Kidney (tissue), 14 donors: Measurements from ENCODE around the gene FAM13A. TPM values are rescaled to one million over a fixed set of nuclear protein-coding genes. Genes with fewer than 3 reads are reported as not detected.
A peak's percentile ranks its signal among the peaks of the same experiment; 100 is the strongest.

Experiments
- DNase-seq, 5 donors: peaks; one replicate each; pipeline ENCODE4 v3.0.0-alpha.2; 2013 to 2020
- FAIRE-seq: peaks from 2 replicates; lab custom pipeline; 2012; peaks lifted over from hg19 to GRCh38; lab: Jason Lieb, UNC
- H3K27ac ChIP-seq, 2 donors: one replicate each; pipeline ENCODE4 v1.7.0; 2013; ENCODE audit warnings: low read depth in 2 of 2, low read length in 2 of 2, inconsistent platforms in 1 of 2
- H3K27me3 ChIP-seq: one replicate; pipeline ENCODE4 v1.7.1; 2013; ENCODE audit warnings: low read length, inconsistent platforms; ENCODE audit not compliant: control insufficient read depth, insufficient read depth
- H3K36me3 ChIP-seq, 3 donors: one replicate each; pipeline versions ENCODE4 v1.7.0 to v1.7.1; 2013; ENCODE audit warnings: low read length in 3 of 3, control low read depth in 1 of 3, inconsistent platforms in 1 of 3; ENCODE audit not compliant: insufficient read depth in 3 of 3, control insufficient read depth in 2 of 3
- H3K4me1 ChIP-seq, 3 donors: one replicate each; pipeline versions ENCODE4 v1.7.0 to v1.7.1; 2013; ENCODE audit warnings: low read length in 3 of 3, inconsistent platforms in 1 of 3, low read depth in 1 of 3; ENCODE audit not compliant: control insufficient read depth in 2 of 3, insufficient read depth in 2 of 3
- H3K4me3 ChIP-seq, 3 donors: one replicate each; pipeline versions ENCODE4 v1.7.0 to v1.8.1; 2013; ENCODE audit warnings: low read length in 3 of 3, control low read depth in 1 of 3, inconsistent platforms in 1 of 3
- H3K9ac ChIP-seq, 3 donors: one replicate each; pipeline versions ENCODE4 v1.7.0 to v1.7.1; 2013; ENCODE audit warnings: low read length in 3 of 3, control low read depth in 1 of 3, inconsistent platforms in 1 of 3
- H3K9me3 ChIP-seq, 3 donors: one replicate each; pipeline versions ENCODE4 v1.7.0 to v1.7.1; 2013; ENCODE audit warnings: low read length in 3 of 3, control low read depth in 1 of 3, inconsistent platforms in 1 of 3; ENCODE audit not compliant: control insufficient read depth in 2 of 3, insufficient read depth in 1 of 3
- intact Hi-C: fragments of 100-400 bp; cut with DNase I; formaldehyde crosslinking; loops from one replicate; pipeline ENCODE4 v1.11.1; 2022
- polyA plus RNA-seq: library from polyadenylated mRNA; stranded (reverse); fragments of 350-450 nt; fragmentation: Illumina TruSeq; extraction: RNeasy Lipid Tissue Mini Kit (QIAGEN cat#74804); gene quantifications from one replicate; pipeline ENCODE4 v1.2.3, GENCODE V29; 2014; ENCODE audit warnings: low read depth, low replicate concordance; ENCODE audit not compliant: insufficient read depth
- total RNA-seq: library from RNA; stranded (reverse); fragmentation: NEBNext Ultra II Directional; extraction: Animal tissue kit (Norgen Biotek cat#: 25700); gene quantifications from one replicate; pipeline ENCODE4 v1.2.1, GENCODE V29; 2021
- TF ChIP-seq, protein P1 (sequence below): IDR thresholded peaks from 3 replicates; pipeline ENCODE4 v1.5.1; 2012; ENCODE audit warnings: mild to moderate bottlenecking, moderate library complexity, borderline replicate concordance; ENCODE audit not compliant: insufficient read depth; ENCODE audit errors: extremely low read depth
- donor health status: control.
- donor health status: control.
- donor health status: control.
- donor health status: control.
- donor health status: control.
- donor health status: DM: yes; HTN: yes; CAD: no.
- donor health status: Normal renal cell carcinoma (clear cell type).

The FAM13A gene
- total and polyA plus RNA-seq, 2 donors from 2014 or later: 12.9 to 48.3 TPM

DNA sequence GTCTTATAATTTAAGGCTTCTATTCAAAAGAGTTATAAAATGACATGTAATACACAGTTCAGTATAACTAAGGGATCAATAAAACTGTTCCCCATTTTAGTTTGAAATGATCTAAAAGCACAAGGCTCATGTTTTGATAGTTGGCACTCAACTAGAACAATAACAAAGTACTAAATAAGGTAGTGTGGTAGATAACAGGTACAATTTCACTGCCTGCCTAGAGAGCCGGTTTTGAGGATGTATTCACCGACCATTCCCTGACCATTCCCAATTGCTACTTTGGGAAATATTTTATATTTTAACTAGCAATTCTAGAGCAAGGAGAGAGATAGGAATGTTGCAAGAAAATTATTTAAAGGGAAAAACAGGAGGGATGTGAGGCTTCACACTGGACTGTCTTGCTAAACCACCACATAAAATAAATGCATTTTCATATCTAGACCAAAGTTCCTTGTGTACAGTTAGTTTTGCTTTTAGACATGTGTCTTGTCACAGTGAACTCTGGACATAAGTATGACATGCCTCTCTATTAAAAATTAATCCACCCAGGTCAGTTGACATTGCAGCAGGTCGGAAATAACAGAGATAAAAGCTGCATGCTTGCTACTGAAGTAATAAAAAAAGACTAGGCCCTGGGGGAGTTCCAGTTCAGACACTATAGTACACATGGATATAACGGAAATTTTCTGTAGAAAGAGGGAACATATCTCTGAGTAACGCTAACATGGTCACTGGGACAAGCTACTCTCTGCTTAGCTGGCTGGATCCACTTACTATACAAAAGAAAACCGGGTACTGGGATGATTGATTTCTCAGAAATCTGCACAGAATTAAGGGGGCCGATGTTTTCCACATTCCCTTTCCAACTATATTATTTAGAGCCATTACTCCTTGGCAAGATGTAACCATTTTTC is 303.1 kb downstream of the FAM13A start:
- H3K27me3 ChIP-seq: no peaks in the 10 kb centered on the region
- H3K36me3 ChIP-seq: peaks cover 0 to 19% (median 9%) of the 10 kb centered on the region in 3 donors
- H3K4me1 ChIP-seq: peaks cover 0 to 21% (median 5%) of the 10 kb centered on the region in 3 donors
- DNase-seq: no peak
- no peaks in the 10 kb centered on the region for H3K9me3 ChIP-seq
- intact Hi-C loops: no loop called here
- peak overlapping the region; percentile 61 to 67 for H3K27ac ChIP-seq
- TF ChIP-seq, protein P1, sequence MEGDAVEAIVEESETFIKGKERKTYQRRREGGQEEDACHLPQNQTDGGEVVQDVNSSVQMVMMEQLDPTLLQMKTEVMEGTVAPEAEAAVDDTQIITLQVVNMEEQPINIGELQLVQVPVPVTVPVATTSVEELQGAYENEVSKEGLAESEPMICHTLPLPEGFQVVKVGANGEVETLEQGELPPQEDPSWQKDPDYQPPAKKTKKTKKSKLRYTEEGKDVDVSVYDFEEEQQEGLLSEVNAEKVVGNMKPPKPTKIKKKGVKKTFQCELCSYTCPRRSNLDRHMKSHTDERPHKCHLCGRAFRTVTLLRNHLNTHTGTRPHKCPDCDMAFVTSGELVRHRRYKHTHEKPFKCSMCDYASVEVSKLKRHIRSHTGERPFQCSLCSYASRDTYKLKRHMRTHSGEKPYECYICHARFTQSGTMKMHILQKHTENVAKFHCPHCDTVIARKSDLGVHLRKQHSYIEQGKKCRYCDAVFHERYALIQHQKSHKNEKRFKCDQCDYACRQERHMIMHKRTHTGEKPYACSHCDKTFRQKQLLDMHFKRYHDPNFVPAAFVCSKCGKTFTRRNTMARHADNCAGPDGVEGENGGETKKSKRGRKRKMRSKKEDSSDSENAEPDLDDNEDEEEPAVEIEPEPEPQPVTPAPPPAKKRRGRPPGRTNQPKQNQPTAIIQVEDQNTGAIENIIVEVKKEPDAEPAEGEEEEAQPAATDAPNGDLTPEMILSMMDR: no peak
- peak; percentile 61 for FAIRE-seq
- peak overlapping the region in 1 of 3 donors; percentile 35 for H3K4me3 ChIP-seq
- no peak overlapping the region for H3K9ac ChIP-seq

DNA sequence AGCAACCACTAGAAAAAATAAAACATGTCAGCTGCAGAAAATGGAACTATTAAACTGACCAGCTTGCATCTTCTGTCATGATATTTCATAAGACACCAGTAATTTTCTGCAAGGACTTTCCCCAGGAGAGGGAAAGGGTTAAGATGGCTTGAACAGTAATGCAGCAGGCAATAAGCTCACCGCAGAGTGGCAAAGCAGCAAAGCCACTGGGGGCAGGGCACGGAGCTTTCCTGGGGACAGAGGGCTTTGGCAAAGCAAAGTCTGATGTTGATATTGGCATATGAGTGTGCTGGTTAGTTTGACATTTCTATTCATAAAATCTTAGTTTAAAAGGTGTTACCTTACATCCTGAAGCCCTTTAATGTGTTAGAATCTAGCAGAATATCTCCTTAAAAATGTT is 304.2 kb downstream of the FAM13A start:
- DNase-seq: no peak

DNA sequence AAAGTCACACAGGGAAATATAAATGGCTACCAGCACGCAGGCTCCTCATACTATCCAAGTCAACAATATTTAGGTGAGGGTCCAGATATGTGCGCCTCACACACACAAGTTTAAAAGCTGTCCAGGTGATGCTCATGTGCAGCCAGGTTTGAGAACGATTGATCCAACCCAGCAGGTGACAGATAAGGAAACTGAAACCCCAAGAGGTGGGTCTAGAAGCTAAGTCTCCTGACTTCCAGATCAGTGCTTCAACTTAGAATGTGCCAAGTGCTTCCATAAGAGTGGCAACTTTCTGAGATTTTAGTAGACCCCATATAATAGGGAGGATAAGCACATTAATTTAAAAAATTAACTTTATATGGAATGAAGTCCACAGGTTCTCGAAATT is 304.9 kb downstream of the FAM13A start:
- DNase-seq (no peak), FAIRE-seq (no peak)
- Histone ChIP-seq H3K4me1 (peaks cover 0 to 17% (median under 1%) of the 10 kb centered on the region in 3 donors), H3K27ac (no peak overlapping the region), H3K27me3 (no peaks in the 10 kb centered on the region), H3K4me3 (no peak overlapping the region), H3K36me3 (peaks cover 2 to 29% (median 23%) of the 10 kb centered on the region in 3 donors), H3K9ac (no peak overlapping the region), H3K9me3 (no peaks in the 10 kb centered on the region)
- intact Hi-C loops: no loop called here
- TF ChIP-seq, protein P1: no peak

More for the DNA sequence above, 304.2 kb downstream of the FAM13A start:
- TF ChIP-seq, protein P1: no peak
- FAIRE-seq: no peak
- Histone ChIP-seq H3K4me3 (no peak overlapping the region), H3K4me1 (peaks cover 0 to 17% (median 0%) of the 10 kb centered on the region in 3 donors), H3K9ac (no peak overlapping the region), H3K27ac (no peak overlapping the region), H3K9me3 (no peaks in the 10 kb centered on the region), H3K27me3 (no peaks in the 10 kb centered on the region), H3K36me3 (peaks cover 2 to 24% (median 17%) of the 10 kb centered on the region in 3 donors)
- intact Hi-C loops: no loop called here
